GM12873 (cell line): ENCODE measurements around the gene GPSM1.

Experiments used
- CTCF ChIP-seq: IDR thresholded peaks from 2 replicates; pipeline ENCODE4 v1.5.1; 2012; ENCODE audit warnings: low read depth, mild to moderate bottlenecking, moderate library complexity, low read length, control low read depth; ENCODE audit not compliant: insufficient read depth; ENCODE audit errors: missing control alignments

The GPSM1 gene

GRCh38 chr9:136282272-136282861, 45.0 kb upstream of the GPSM1 start:
- TF ChIP-seq CTCF, result no peak

GRCh38 chr9:136283291-136284235, 43.8 kb upstream of the GPSM1 start:
- TF ChIP-seq CTCF, result peak; percentile 88

GRCh38 chr9:136284311-136284710, 43.0 kb upstream of the GPSM1 start:
- no peak for TF ChIP-seq CTCF

GRCh38 chr9:136284951-136285350, 42.4 kb upstream of the GPSM1 start:
- TF ChIP-seq CTCF, result no peak

- TF ChIP-seq CTCF, result no peak
Measured at GRCh38 chr9:136285501-136286358, 41.6 kb upstream of the GPSM1 start.

- no peak for TF ChIP-seq CTCF
Measured at GRCh38 chr9:136286359-136286986, 40.9 kb upstream of the GPSM1 start.
